ENCODE measurements around the gene BRMS1L. TPM values are rescaled to one million over a fixed set of nuclear protein-coding genes. Genes with fewer than 3 reads are reported as not detected.

BRMS1L gene
- total and polyA plus RNA-seq, 2 of the 13 experiments (the other 11 are each of a cell fraction or from before 2014, with no cell fraction given): 21.1 to 23.8 TPM

GRCh38 chr14:35818346-35819115, 7.6 kb upstream of the BRMS1L start (continued):
- TF ChIP-seq ZHX1 (CRISPR knock-in tag; IDR thresholded peaks at IDR 0.05; ENCODE audit: low read depth): no peak
- TF ChIP-seq MATR3 (CRISPR knock-in tag; IDR thresholded peaks at IDR 0.05): no peak
- no peak for TF ChIP-seq RBAK (CRISPR knock-in tag; IDR thresholded peaks at IDR 0.05)
- TF ChIP-seq ASH2L (IDR thresholded peaks at IDR 0.05; ENCODE audit: insufficient read length, low read depth, low read length): peak; percentile 30
- TF ChIP-seq POLR2AphosphoS2 (IDR thresholded peaks at IDR 0.05; ENCODE audit: low read depth, low read length): no peak
- no peak for TF ChIP-seq ZNF781 (CRISPR knock-in tag; IDR thresholded peaks at IDR 0.05; ENCODE audit: borderline replicate concordance, not compliant biosample characterization)
- TF ChIP-seq ZC3H4 (CRISPR knock-in tag; IDR thresholded peaks at IDR 0.05; ENCODE audit: borderline replicate concordance): no peak
- TF ChIP-seq KLF9 (CRISPR knock-in tag; IDR thresholded peaks at IDR 0.05; ENCODE audit: low read depth): 0 out of 2 replicates have a peak, but pooled peaks have one; percentile 14
- TF ChIP-seq HMG20B (CRISPR knock-in tag; conservative IDR thresholded peaks at IDR 0.05): no peak
- no peak for TF ChIP-seq TCF7L2 (IDR thresholded peaks at IDR 0.05; ENCODE audit: low read depth, low read length)
- no peak for TF ChIP-seq ZNF737 (CRISPR knock-in tag; IDR thresholded peaks at IDR 0.05; ENCODE audit: borderline replicate concordance)
- peak; percentile 85; the same call in 1 of the 2 replicates for TF ChIP-seq MTF2 (CRISPR knock-in tag; IDR thresholded peaks at IDR 0.05; ENCODE audit: borderline replicate concordance)
- TF ChIP-seq SRY (CRISPR knock-in tag; IDR thresholded peaks at IDR 0.05): no peak
- no peak for TF ChIP-seq ZNF124 (CRISPR knock-in tag; IDR thresholded peaks at IDR 0.05)
- TF ChIP-seq ZBTB21 (CRISPR knock-in tag; IDR thresholded peaks at IDR 0.05): no peak
- TF ChIP-seq ZNF33B (CRISPR knock-in tag; IDR thresholded peaks at IDR 0.05): no peak
- TF ChIP-seq ZBTB8A (CRISPR knock-in tag; IDR thresholded peaks at IDR 0.05; ENCODE audit: borderline replicate concordance, low read depth): no peak
- TF ChIP-seq MEIS2 (CRISPR knock-in tag; IDR thresholded peaks at IDR 0.05): no peak
- TF ChIP-seq ZFP1 (CRISPR knock-in tag; IDR thresholded peaks at IDR 0.05): peak; percentile 47; the same call in 1 of the 2 replicates
- TF ChIP-seq ARNT (IDR thresholded peaks at IDR 0.05): no peak
- 0 out of 2 replicates have a peak, but pooled peaks have one; percentile 52 for TF ChIP-seq AHR (CRISPR knock-in tag; IDR thresholded peaks at IDR 0.05)
- TF ChIP-seq ETS1 (CRISPR knock-in tag; IDR thresholded peaks at IDR 0.05): no peak
- peak; percentile 49; the same call in 1 of the 2 replicates for TF ChIP-seq ZSCAN9 (CRISPR knock-in tag; IDR thresholded peaks at IDR 0.05; ENCODE audit: borderline replicate concordance)
- TF ChIP-seq IRX3 (CRISPR knock-in tag; IDR thresholded peaks at IDR 0.05; ENCODE audit: borderline replicate concordance, low read depth): no peak
- no peak for TF ChIP-seq ZNF276 (CRISPR knock-in tag; IDR thresholded peaks at IDR 0.05; ENCODE audit: low read depth)
- TF ChIP-seq ZNF775 (CRISPR knock-in tag; IDR thresholded peaks at IDR 0.05; ENCODE audit: borderline replicate concordance): no peak
- TF ChIP-seq SP2 (CRISPR knock-in tag; IDR thresholded peaks at IDR 0.05): no peak

All from HepG2 (cell line).